ENCODE measurements around the gene RALBP1.

RALBP1 gene

DNA sequence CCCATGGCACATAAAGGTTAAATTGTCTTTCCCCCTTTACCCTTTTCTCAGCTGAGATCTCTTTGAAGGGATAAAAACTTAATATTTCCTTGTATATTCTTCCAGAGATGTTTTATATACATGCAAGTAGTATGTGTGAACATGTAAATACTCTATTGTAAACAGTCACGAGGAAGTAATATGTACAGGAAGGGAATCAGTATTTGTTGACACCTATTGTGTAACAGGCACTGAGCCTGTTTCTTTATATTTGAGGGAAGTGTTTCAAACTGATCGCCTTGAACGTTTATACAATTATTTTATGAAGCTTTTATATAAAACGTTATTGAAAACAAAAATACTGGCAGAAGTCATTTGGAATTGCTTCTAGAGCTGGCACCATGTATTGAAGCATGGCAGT, 13.2 kb downstream of the RALBP1 start:
- no peak overlapping the region for H3K4me3 ChIP-seq (replicated peaks in 1 of 2; ENCODE audit: low read depth in 2 of 2, low read length in 2 of 2)
- DNase-seq (ENCODE audit: low read depth in 2 of 2), result no peak
- TF ChIP-seq, protein P1, sequence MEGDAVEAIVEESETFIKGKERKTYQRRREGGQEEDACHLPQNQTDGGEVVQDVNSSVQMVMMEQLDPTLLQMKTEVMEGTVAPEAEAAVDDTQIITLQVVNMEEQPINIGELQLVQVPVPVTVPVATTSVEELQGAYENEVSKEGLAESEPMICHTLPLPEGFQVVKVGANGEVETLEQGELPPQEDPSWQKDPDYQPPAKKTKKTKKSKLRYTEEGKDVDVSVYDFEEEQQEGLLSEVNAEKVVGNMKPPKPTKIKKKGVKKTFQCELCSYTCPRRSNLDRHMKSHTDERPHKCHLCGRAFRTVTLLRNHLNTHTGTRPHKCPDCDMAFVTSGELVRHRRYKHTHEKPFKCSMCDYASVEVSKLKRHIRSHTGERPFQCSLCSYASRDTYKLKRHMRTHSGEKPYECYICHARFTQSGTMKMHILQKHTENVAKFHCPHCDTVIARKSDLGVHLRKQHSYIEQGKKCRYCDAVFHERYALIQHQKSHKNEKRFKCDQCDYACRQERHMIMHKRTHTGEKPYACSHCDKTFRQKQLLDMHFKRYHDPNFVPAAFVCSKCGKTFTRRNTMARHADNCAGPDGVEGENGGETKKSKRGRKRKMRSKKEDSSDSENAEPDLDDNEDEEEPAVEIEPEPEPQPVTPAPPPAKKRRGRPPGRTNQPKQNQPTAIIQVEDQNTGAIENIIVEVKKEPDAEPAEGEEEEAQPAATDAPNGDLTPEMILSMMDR (IDR thresholded peaks at IDR 0.05; ENCODE audit: low read depth, low read length), result no peak

DNA sequence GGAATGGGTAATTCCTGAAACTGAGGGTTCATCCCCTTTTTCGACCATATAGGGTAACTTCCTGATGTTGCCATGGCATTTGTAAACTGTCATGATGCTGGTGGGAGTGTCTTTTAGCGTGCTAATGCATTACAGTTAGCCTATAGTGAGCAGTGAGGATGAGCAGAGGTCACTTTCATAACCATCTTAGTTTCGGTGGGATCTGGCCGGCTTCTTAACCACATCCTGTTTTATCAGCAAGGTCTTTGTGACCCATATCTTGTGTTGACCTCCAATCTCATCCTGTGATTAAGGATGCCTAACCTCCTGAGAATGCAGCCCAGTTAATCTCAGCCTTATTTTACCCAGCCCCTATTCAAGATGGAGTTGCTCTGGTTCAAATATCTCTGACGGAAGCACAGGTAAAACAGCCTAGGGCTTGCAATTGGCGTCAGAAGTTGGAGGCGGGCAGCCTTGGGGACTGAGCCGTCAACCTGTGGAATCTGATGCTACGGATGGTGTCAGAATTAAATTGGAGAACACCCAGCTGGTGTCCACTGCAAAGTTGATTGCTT, 19.5 kb downstream of the RALBP1 start:
- peak; percentile 14 to 33 for DNase-seq (ENCODE audit: low read depth in 2 of 2)
- no peak overlapping the region for H3K4me3 ChIP-seq (replicated peaks in 1 of 2; ENCODE audit: low read depth in 2 of 2, low read length in 2 of 2)
- TF ChIP-seq, protein P1 (IDR thresholded peaks at IDR 0.05; ENCODE audit: low read depth, low read length), result no peak

DNA sequence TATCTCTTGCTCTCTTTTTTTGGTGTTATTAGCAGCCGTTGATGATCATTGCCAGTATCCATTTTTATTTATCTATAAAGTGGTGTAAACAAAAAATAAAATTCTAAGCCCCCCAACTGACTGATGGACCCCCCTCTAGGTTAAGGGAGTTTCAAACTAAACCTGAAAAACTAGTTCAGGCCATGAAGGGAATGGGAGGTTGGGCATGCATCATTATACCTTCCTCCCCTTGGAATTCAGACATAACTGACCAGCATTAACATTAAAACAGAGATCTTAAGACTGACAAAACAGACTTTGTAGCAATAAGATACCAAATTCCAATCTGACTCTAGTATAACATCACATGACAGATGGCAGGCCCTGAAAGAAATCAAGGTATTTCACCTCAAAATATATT, 20.2 kb downstream of the RALBP1 start:
- H3K4me3 ChIP-seq (replicated peaks in 1 of 2; ENCODE audit: low read depth in 2 of 2, low read length in 2 of 2), result no peak overlapping the region
- TF ChIP-seq, protein P1 (IDR thresholded peaks at IDR 0.05; ENCODE audit: low read depth, low read length), result no peak
- DNase-seq (ENCODE audit: low read depth in 2 of 2), result no peak

DNA sequence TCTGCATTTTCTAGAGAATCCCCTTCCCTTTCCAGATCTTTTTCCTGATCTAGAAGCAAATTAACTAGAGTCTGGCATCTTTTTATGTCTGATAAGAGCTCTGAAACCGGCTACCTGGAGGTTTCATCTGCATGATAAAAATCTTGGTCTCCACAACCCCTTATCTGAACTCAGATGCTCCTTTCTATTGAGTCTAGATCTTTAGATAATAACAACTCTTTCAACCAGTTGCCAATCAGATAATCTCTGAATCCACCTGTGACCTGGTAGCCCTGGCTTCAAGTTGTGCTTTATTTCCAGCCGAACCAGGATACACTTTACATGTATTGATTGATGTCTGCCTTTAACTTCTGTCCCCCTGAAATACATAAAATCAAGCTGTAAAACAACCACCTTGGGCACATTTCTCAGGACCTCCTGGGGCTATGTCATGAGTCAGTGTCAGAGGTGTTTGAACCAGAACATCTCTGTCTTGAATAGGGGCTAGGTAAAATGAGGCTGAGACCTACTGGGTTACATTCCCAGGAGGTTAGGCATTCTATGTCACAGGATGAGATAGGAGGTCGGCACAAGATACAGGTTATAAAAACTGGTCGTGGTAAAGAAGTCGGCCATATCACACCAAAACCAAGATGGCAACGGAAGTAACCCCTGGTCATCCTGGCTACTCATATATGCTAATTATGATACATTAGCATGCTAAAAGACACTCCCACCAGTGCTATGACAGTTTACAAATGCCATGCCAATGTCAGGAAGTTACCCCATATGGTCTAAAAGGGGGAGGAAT, 20.8 kb downstream of the RALBP1 start:
- no peak overlapping the region for H3K4me3 ChIP-seq (replicated peaks in 1 of 2; ENCODE audit: low read depth in 2 of 2, low read length in 2 of 2)
- DNase-seq (ENCODE audit: low read depth in 2 of 2), result no peak
- TF ChIP-seq, protein P1 (IDR thresholded peaks at IDR 0.05; ENCODE audit: low read depth, low read length), result no peak

DNA sequence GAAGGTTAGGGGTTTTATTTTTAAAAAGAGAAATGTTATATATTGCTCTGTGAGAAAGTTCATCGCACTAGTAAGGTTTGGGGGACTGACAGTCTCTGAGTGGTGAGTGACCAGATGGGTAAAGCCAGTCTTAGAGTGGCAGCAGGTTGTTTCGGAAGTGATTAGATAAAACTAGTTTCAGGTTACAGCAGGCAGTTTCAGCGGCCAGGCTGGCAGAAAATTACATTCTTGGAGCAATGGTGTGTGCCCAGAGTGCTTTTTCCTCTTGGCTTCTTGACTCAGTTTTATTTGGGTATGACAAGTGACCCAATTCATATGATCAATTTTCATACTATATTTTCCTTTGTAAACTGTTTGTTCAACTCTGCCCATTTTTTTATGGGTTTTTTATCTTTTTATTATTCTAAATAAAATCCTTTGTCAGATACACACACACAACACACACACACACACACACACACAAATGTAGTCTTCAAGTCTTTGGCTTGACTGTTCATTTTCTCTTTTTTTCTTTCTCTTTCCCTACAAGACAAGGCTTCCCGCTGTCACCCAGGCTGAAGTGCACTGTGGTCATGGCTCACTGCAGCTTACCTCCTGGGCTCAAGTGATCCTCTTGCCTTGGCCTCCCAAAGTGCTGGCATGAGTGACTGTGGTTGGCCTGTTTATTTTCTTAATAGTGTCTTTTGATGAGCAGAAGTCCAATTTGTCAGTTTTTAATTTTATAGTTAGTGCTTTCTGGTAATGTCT, 30.9 kb downstream of the RALBP1 start:
- H3K4me3 ChIP-seq (replicated peaks in 1 of 2; ENCODE audit: low read depth in 2 of 2, low read length in 2 of 2), result no peak overlapping the region
- DNase-seq (ENCODE audit: low read depth in 2 of 2), result peak in 1 of 2 donors; percentile 32
- TF ChIP-seq, protein P1 (IDR thresholded peaks at IDR 0.05; ENCODE audit: low read depth, low read length), result no peak

DNA sequence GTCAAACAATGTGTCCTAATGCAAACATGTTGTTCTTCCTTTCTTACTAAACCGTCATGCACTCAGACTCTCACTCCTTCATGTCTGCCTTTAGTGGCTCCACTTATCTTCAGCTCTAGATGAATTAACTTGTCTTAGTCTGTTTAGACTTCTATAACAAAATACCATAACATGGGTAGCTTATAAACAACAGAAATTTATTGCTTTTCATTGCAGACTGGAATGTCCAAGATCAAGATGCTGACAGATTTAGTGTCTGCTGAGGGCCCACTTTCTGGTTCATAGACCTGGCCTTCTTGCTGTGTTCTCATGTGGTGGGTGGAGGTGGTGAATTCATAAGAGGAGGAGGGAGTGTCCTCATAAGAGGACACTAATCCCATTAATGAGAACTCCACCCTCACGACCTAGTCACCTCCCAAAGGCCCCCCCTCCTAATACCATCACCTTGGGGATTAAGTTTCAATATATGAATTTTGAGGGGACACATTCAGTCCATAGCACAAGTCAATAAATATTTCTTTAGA, 32.3 kb downstream of the RALBP1 start:
- no peak overlapping the region for H3K4me3 ChIP-seq (replicated peaks in 1 of 2; ENCODE audit: low read depth in 2 of 2, low read length in 2 of 2)
- TF ChIP-seq, protein P1 (IDR thresholded peaks at IDR 0.05; ENCODE audit: low read depth, low read length), result no peak
- no peak for DNase-seq (ENCODE audit: low read depth in 2 of 2)
